Uterus (tissue), 2 donors: ENCODE data around the gene AP2M1.

Experiments
- CTCF ChIP-seq, 4 experiments: fragments of 200-600 bp in 2 of 4; fragments of 450-650 bp in 2 of 4; sonication (generic) in 2 of 4; IDR thresholded peaks; one replicate each; pipeline ENCODE4 v1.5.1; 2016 to 2019; ENCODE audit warnings: antibody characterized with exemption in 4 of 4, mild to moderate bottlenecking in 2 of 4, moderate library complexity in 1 of 4
- POLR2A ChIP-seq, 2 donors: fragments of 450-650 bp; IDR thresholded peaks; one replicate each; pipeline ENCODE4 v1.6.1; 2016; ENCODE audit warnings: antibody characterized with exemption in 2 of 2, mild to moderate bottlenecking in 1 of 2, moderate library complexity in 1 of 2

DNA sequence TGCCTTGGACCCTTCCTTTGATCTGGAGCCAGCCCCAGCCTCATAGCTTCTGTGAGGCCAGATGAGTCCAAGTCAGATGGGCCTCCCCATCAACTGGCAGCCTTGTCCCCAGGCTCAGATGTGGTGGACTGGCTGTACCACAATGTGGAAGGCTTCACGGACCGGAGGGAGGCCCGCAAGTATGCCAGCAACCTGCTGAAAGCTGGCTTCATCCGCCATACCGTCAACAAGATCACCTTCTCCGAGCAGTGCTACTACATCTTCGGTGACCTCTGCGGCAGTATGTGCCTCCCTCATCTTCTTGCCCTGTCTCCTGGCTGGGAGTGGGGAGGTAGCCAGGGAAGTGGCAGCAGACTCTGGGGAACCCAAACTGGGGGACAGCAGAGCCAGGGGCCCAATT lies 6.9 kb upstream of the AP2M1 start:
- TF ChIP-seq CTCF (IDR thresholded peaks at IDR 0.05) (no peak), POLR2A (IDR thresholded peaks at IDR 0.05) (no peak)
